Activated CD8-positive, alpha-beta memory T cell treated with anti-CD3 and anti-CD28 coated beads for 48 hours (primary cell): ENCODE data around the gene MATN4.

Experiments
- DNase-seq, 3 experiments: peaks; one replicate each; pipeline ENCODE4 v3.0.0-alpha.2; 2020; ENCODE audit warnings: low read depth in 2 of 3, low spot score in 2 of 3

MATN4 gene

GRCh38 chr20:45251884-45252560 lies 56.1 kb downstream of the MATN4 start:
- DNase-seq: no peak

- DNase-seq: no peak
Measured at GRCh38 chr20:45248609-45249008, 59.5 kb downstream of the MATN4 start.

GRCh38 chr20:45247865-45248264 lies 60.2 kb downstream of the MATN4 start:
- no peak for DNase-seq

DNA sequence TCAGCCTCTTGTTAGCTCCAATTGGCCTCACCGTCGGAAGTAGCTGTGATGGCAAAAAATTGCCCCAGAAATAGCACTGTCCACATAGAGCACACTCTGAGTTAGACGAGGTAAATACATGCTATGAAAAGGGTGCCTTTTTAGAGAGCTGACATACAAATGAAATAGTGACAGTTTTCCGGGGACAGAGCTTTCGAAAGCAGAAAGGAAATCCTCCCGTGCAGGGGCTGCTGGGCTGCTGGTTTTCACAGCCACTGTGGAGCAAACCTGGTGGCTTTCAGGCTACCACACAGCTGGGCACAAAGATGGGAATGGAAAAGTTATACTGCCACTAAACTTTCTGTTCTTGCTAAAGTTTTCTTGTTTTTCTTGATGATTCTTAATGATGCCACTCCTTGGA lies 62.0 kb downstream of the MATN4 start:
- no peak for DNase-seq
